Esophagus muscularis mucosa (tissue), 3 donors: Measurements from ENCODE around the gene ATG3.
A peak's percentile ranks its signal among the peaks of the same experiment; 100 is the strongest.

Source experiments
- POLR2A ChIP-seq: fragments of 450-650 bp; IDR thresholded peaks from one replicate; pipeline ENCODE4 v1.6.1; 2017; ENCODE audit warnings: antibody characterized with exemption, moderate library complexity, mild to moderate bottlenecking, low read depth
- POLR2AphosphoS5 ChIP-seq, 2 donors: sonication (generic); formaldehyde crosslinking; IDR thresholded peaks; one replicate each; pipeline ENCODE4 v1.6.1; 2017; ENCODE audit warnings: antibody characterized with exemption in 2 of 2
- TF ChIP-seq, protein P1 (sequence below), 3 experiments: fragments of 200-600 bp in 2 of 3; fragments of 450-650 bp in 1 of 3; sonication (generic) in 2 of 3; IDR thresholded peaks; one replicate each; pipeline ENCODE4 v1.5.1; 2017 to 2019; ENCODE audit warnings: antibody characterized with exemption in 3 of 3, mild to moderate bottlenecking in 2 of 3, moderate library complexity in 1 of 3

DNA sequence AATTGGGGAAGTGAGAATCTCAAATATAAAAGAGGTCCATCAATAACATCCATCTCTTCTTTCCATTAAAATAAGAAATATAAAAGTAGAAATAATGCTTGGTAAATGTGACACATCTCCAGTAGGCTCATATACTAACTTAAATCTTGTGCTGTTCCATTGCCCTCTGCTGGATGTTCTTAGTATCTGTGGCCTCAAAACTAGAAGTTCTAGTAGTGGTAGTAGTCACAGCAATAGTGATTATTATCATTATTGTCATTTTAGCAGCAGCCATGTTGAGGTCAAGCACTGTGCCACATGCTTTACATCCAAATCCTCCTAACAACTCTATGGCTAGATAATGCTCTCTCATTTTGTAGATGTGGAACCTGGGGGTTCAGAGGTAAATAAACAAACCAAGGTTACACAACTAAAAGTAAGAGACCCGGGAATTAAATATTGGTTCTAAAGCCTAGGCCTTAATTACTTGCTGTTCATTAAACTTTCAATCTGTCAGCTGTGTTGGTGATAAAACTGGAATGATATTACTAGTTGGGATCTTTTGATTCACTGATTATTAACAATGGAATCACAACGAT lies 42.2 kb downstream of the ATG3 start:
- no peak for TF ChIP-seq POLR2A
- TF ChIP-seq, protein P1, sequence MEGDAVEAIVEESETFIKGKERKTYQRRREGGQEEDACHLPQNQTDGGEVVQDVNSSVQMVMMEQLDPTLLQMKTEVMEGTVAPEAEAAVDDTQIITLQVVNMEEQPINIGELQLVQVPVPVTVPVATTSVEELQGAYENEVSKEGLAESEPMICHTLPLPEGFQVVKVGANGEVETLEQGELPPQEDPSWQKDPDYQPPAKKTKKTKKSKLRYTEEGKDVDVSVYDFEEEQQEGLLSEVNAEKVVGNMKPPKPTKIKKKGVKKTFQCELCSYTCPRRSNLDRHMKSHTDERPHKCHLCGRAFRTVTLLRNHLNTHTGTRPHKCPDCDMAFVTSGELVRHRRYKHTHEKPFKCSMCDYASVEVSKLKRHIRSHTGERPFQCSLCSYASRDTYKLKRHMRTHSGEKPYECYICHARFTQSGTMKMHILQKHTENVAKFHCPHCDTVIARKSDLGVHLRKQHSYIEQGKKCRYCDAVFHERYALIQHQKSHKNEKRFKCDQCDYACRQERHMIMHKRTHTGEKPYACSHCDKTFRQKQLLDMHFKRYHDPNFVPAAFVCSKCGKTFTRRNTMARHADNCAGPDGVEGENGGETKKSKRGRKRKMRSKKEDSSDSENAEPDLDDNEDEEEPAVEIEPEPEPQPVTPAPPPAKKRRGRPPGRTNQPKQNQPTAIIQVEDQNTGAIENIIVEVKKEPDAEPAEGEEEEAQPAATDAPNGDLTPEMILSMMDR (IDR thresholded peaks at IDR 0.05): peak; percentile 65 to 76 (median 74)
- TF ChIP-seq POLR2AphosphoS5 (IDR thresholded peaks at IDR 0.05): no peak
